A549 (cell line): ENCODE results near the gene ZNF543. TPM values are rescaled to one million over a fixed set of nuclear protein-coding genes. Genes with fewer than 3 reads are reported as not detected.

ENCODE experiments used
- ATAC-seq, 2 experiments: fragments of 200-7000 bp in 1 of 2; fragments of >200 bp in 1 of 2; cut with Nextera tagmentation in 1 of 2; cut with Tn5 transposase in 1 of 2; 3 replicates each; pipeline versions ENCODE4 v1.8.0 to v1.9.1; 2018 to 2020; ENCODE audit warnings: mild to moderate bottlenecking in 1 of 2, moderate library complexity in 1 of 2
- CTCF ChIA-PET: fragments of 300-600 bp; sonication (Branson Sonifier 250); formaldehyde crosslinking; extraction: SDS; loops from one replicate; lab custom pipeline; 2021; ENCODE audit warnings: antibody characterized with exemption, inconsistent platforms; lab: Yijun Ruan, JAX
- POLR2A ChIA-PET: fragments of 350-600 bp; formaldehyde crosslinking; extraction: SDS; loops from one replicate; lab custom pipeline; 2021; ENCODE audit warnings: antibody characterized with exemption, inconsistent platforms; lab: Yijun Ruan, JAX
- DNase-seq, 2 experiments: peaks; one replicate each; pipeline versions ENCODE4 v3.0.0 to v3.0.0-alpha.2; 2011 to 2016; ENCODE audit warnings: low read depth in 1 of 2, low spot score in 1 of 2
- FAIRE-seq: peaks from 2 replicates; lab custom pipeline; 2011; peaks lifted over from hg19 to GRCh38; lab: Jason Lieb, UNC
- H3K27ac ChIP-seq, 2 experiments: fragments of >200 bp; sonication (Bioruptor Twin); formaldehyde crosslinking; 3 replicates each; pipeline ENCODE4 v1.5.1; 2016 to 2017
- H3K4me1 ChIP-seq: fragments of >200 bp; sonication (Bioruptor Twin); formaldehyde crosslinking; 3 replicates; pipeline ENCODE4 v1.6.1; 2016
- H3K4me2 ChIP-seq: fragments of >200 bp; sonication (Bioruptor Twin); formaldehyde crosslinking; 3 replicates; pipeline ENCODE4 v1.6.1; 2016
- H3K4me3 ChIP-seq: fragments of >200 bp; sonication (Bioruptor Twin); formaldehyde crosslinking; 3 replicates; pipeline ENCODE4 v1.5.1; 2016
- H3K9me3 ChIP-seq: fragments of >200 bp; sonication (Bioruptor Twin); formaldehyde crosslinking; 3 replicates; pipeline ENCODE4 v1.6.1; 2016
- BCL3 ChIP-seq: fragments of >200 bp; sonication (Bioruptor Twin); formaldehyde crosslinking; IDR thresholded peaks from 3 replicates; pipeline ENCODE4 v1.6.1; 2016
- CBX2 ChIP-seq: fragments of 200-600 bp; sonication (generic); IDR thresholded peaks from 2 replicates; pipeline ENCODE4 v1.6.1; 2016; ENCODE audit warnings: low read depth, mild to moderate bottlenecking, borderline replicate concordance
- CBX8 ChIP-seq: fragments of 200-600 bp; sonication (generic); IDR thresholded peaks from 2 replicates; pipeline ENCODE4 v1.6.1; 2016
- CEBPB ChIP-seq, 2 experiments: fragments of >200 bp in 1 of 2; sonication (Bioruptor Twin) in 1 of 2; formaldehyde crosslinking in 1 of 2; IDR thresholded peaks; 2 replicates each; pipeline ENCODE4 v1.6.1; 2012 to 2016
- CHD2 ChIP-seq: fragments of 150-350 bp; IDR thresholded peaks from 2 replicates; pipeline ENCODE4 v1.6.1; 2014; ENCODE audit warnings: low read length; ENCODE audit not compliant: partially characterized antibody
- CTCF ChIP-seq: fragments of >200 bp; sonication (Bioruptor Twin); formaldehyde crosslinking; IDR thresholded peaks from 3 replicates; pipeline ENCODE4 v1.5.1; 2016
- EHMT2 ChIP-seq: fragments of 200-600 bp; sonication (generic); IDR thresholded peaks from 2 replicates; pipeline ENCODE4 v1.6.1; 2016; ENCODE audit warnings: antibody characterized with exemption, low read depth, mild to moderate bottlenecking, moderate library complexity
- ELK1 ChIP-seq: fragments of 150-350 bp; IDR thresholded peaks from 2 replicates; pipeline ENCODE4 v1.6.1; 2014; ENCODE audit warnings: low read depth, mild to moderate bottlenecking, low read length
- ESRRA ChIP-seq: fragments of 150-350 bp; IDR thresholded peaks from 2 replicates; pipeline ENCODE4 v1.6.1; 2014; ENCODE audit warnings: mild to moderate bottlenecking, low read length, borderline replicate concordance
- FOSL2 ChIP-seq, 2 experiments: fragments of 450-650 bp in 1 of 2; fragments of >200 bp in 1 of 2; sonication (Bioruptor Twin) in 1 of 2; formaldehyde crosslinking; IDR thresholded peaks; 2 replicates each; pipeline versions ENCODE4 v1.5.0 to v1.6.1; 2016 to 2020; ENCODE audit warnings: mild to moderate bottlenecking in 1 of 2, moderate library complexity in 1 of 2
- HMGXB4 ChIP-seq: fragments of 250-450 bp; sonication (Bioruptor Pico); IDR thresholded peaks from 2 replicates; pipeline ENCODE4 v1.5.0; 2021; ENCODE audit warnings: mild to moderate bottlenecking, moderate library complexity, borderline replicate concordance
- HOXA7 ChIP-seq: fragments of 250-450 bp; sonication (Bioruptor Pico); IDR thresholded peaks from 2 replicates; pipeline ENCODE4 v1.5.0; 2020; ENCODE audit warnings: mild to moderate bottlenecking, moderate library complexity
- KDM1A ChIP-seq: fragments of 200-600 bp; sonication (generic); IDR thresholded peaks from 2 replicates; pipeline ENCODE4 v1.6.1; 2016; ENCODE audit warnings: low read depth, mild to moderate bottlenecking
- MAFK ChIP-seq: fragments of 450-650 bp; IDR thresholded peaks from 2 replicates; pipeline ENCODE4 v1.6.1; 2014; ENCODE audit not compliant: partially characterized antibody
- MAZ ChIP-seq: fragments of 150-350 bp; IDR thresholded peaks from 2 replicates; pipeline ENCODE4 v1.6.1; 2014; ENCODE audit warnings: antibody characterized with exemption, low read depth, low read length, borderline replicate concordance
- NR3C1 ChIP-seq: fragments of >200 bp; sonication (Bioruptor Twin); formaldehyde crosslinking; IDR thresholded peaks from 3 replicates; pipeline ENCODE4 v1.6.1; 2017
- POLR2A ChIP-seq: IDR thresholded peaks from 2 replicates; pipeline ENCODE4 v1.6.1; 2012; ENCODE audit warnings: mild to moderate bottlenecking, low read length
- RAD21 ChIP-seq, 2 experiments: fragments of >200 bp in 1 of 2; sonication (Bioruptor Twin) in 1 of 2; formaldehyde crosslinking in 1 of 2; IDR thresholded peaks in 1 of 2; conservative IDR thresholded peaks in 1 of 2; 2 replicates in 1 of 2; 3 replicates in 1 of 2; pipeline ENCODE4 v1.6.1; 2012 to 2018; ENCODE audit warnings: inconsistent platforms in 1 of 2
- RARB ChIP-seq: fragments of 250-450 bp; sonication (Bioruptor Pico); IDR thresholded peaks from 2 replicates; pipeline ENCODE4 v1.8.0; 2021; ENCODE audit warnings: mild to moderate bottlenecking, moderate library complexity
- REST ChIP-seq: fragments of 200-600 bp; sonication (generic); IDR thresholded peaks from 2 replicates; pipeline ENCODE4 v1.6.1; 2016; ENCODE audit warnings: antibody characterized with exemption, mild to moderate bottlenecking, moderate library complexity
- RFX5 ChIP-seq: fragments of 450-650 bp; IDR thresholded peaks from 2 replicates; pipeline ENCODE4 v1.7.1; 2014; ENCODE audit warnings: antibody characterized with exemption, mild to moderate bottlenecking, moderate library complexity
- RNF2 ChIP-seq: fragments of 200-600 bp; sonication (generic); IDR thresholded peaks from 2 replicates; pipeline ENCODE4 v1.6.1; 2016; ENCODE audit warnings: low read depth, mild to moderate bottlenecking, antibody characterized with exemption, moderate library complexity, borderline replicate concordance
- SMC3 ChIP-seq: fragments of >200 bp; sonication (Bioruptor Twin); formaldehyde crosslinking; IDR thresholded peaks from 3 replicates; pipeline ENCODE4 v1.6.1; 2018; ENCODE audit warnings: inconsistent platforms
- SREBF2 ChIP-seq: fragments of 450-650 bp; IDR thresholded peaks from 2 replicates; pipeline ENCODE4 v1.6.1; 2014; ENCODE audit warnings: mild to moderate bottlenecking, moderate library complexity
- TFCP2L1 ChIP-seq: fragments of 250-450 bp; sonication (Bioruptor Pico); IDR thresholded peaks from 2 replicates; pipeline ENCODE4 v1.5.0; 2021; ENCODE audit warnings: mild to moderate bottlenecking
- TP53 ChIP-seq: fragments of 250-450 bp; sonication (Bioruptor Pico); IDR thresholded peaks from 2 replicates; pipeline ENCODE4 v1.5.0; 2021; ENCODE audit warnings: mild to moderate bottlenecking, moderate library complexity
- USF2 ChIP-seq: fragments of 450-650 bp; IDR thresholded peaks from 2 replicates; pipeline ENCODE4 v1.6.1; 2014; ENCODE audit warnings: antibody characterized with exemption
- ZSCAN20 ChIP-seq: fragments of 250-450 bp; sonication (Bioruptor Pico); IDR thresholded peaks from 2 replicates; pipeline ENCODE4 v1.8.0; 2022; ENCODE audit warnings: mild to moderate bottlenecking, moderate library complexity
- WGBS: methylation state at CpG from one replicate; pipeline ENCODE4 v1.1.6; 2017; ENCODE audit errors: missing lambda C conversion rate; 5-methylcytosine and 5-hydroxymethylcytosine counted together
- polyA plus RNA-seq, 4 experiments: library from polyadenylated mRNA; depleted of rRNA in 3 of 4; stranded (reverse); fragments of >200 nt; fragmentation: RNase III in 1 of 4; extraction: RNeasy Plus Mini Kit Qiagen cat#74134 plus additional on column Dnase treatment in 1 of 4; gene quantifications; 2 replicates in 3 of 4; 3 replicates in 1 of 4; pipeline ENCODE4 v1.2.3, GENCODE V29; 2011 to 2017

Gene ZNF543
- polyA plus RNA-seq, 2 of the 4 experiments (the other 2 are of a cell fraction) = 1.5 to 3.9 TPM

GRCh38 chr19:57308514-57308913 lies 11.8 kb upstream of the ZNF543 start:
- H3K4me2 ChIP-seq = no peak overlapping the region
- ATAC-seq = peak; percentile 26 to 48; a peak in 3 of 6 replicates
- POLR2A ChIA-PET = no interaction called here

GRCh38 chr19:57310792-57311191 lies 9.5 kb upstream of the ZNF543 start:
- Histone ChIP-seq H3K4me1 (no peaks in the 10 kb centered on the region), H3K4me2 (no peak overlapping the region), H3K9me3 (peaks cover 86% of the 10 kb centered on the region), H3K27ac (no peak overlapping the region), H3K4me3 (no peak overlapping the region)
- POLR2A ChIA-PET = no interaction called here
- CTCF ChIA-PET = interaction anchor here (0.9 kb wide), 1 partner anchor 23 kb away, joined by 3 read pairs; no protein-coding TSS in a partner anchor
- DNase-seq = no peak
- 55% methylated on average over 2 of the region's 2 CpGs for WGBS
- FAIRE-seq = peak; percentile 32
- ATAC-seq = peak in 1 of 2 experiments; percentile 52; a peak in 3 of 6 replicates
- TF ChIP-seq MAZ (no peak), ESRRA (no peak), SMC3 (no peak), RNF2 (no peak), TP53 (CRISPR knock-in tag) (no peak), ELK1 (no peak), BCL3 (no peak), RFX5 (no peak), CEBPB (IDR thresholded peaks at IDR 0.05) (no peak), CBX8 (no peak), SREBF2 (no peak), REST (no peak), MAFK (no peak)

More at GRCh38 chr19:57308514-57308913, 11.8 kb upstream of the ZNF543 start:
- TF ChIP-seq CTCF (no peak), NR3C1 (no peak), KDM1A (no peak), EHMT2 (no peak), TFCP2L1 (CRISPR knock-in tag) (no peak), FOSL2 (IDR thresholded peaks at IDR 0.05) (no peak), FOSL2 (CRISPR knock-in tag; IDR thresholded peaks at IDR 0.05) (no peak), CHD2 (no peak), RAD21 (conservative IDR thresholded peaks at IDR 0.05 in 1 of 2, IDR thresholded peaks at IDR 0.05 in 1 of 2) (no peak), HOXA7 (CRISPR knock-in tag) (no peak), ZSCAN20 (no peak), RARB (CRISPR knock-in tag) (no peak), CBX2 (no peak), HMGXB4 (CRISPR knock-in tag) (no peak), USF2 (no peak), POLR2A (no peak)
- no peaks in the 10 kb centered on the region for H3K4me1 ChIP-seq
- CTCF ChIA-PET = no interaction called here
- no peak overlapping the region for H3K27ac ChIP-seq
- no peak for FAIRE-seq
- H3K4me3 ChIP-seq = no peak overlapping the region
- DNase-seq = no peak
- H3K9me3 ChIP-seq = peaks cover 88% of the 10 kb centered on the region
